Measurements from ENCODE around the gene ALDH16A1. TPM values are rescaled to one million over a fixed set of nuclear protein-coding genes. Genes with fewer than 3 reads are reported as not detected.

Gene ALDH16A1
- polyA plus RNA-seq, 1 donor (not counting 4 experiments of a cell fraction or from before 2014, with no cell fraction given) = 7.1 TPM

GRCh38 chr19:49481020-49481683, 28.1 kb downstream of the ALDH16A1 start:
- H4K20me1 ChIP-seq (ENCODE audit: control insufficient read depth, extremely low read depth, insufficient read depth, low read length) = no peaks in the 10 kb centered on the region
- no peaks in the 10 kb centered on the region for H3K79me2 ChIP-seq (ENCODE audit: control insufficient read depth, insufficient read depth, low read length)
- dilution Hi-C loops (cut with MboI; ENCODE audit: extremely low pct_ligation_motif_present, low sequenced_read_pairs) = no loop called here
- no peak for DNase-seq (ENCODE audit: low read depth, low spot score)
- no peak overlapping the region for H2AFZ ChIP-seq (ENCODE audit: control insufficient read depth, low read length)
- H3K9me3 ChIP-seq (ENCODE audit: control insufficient read depth, low read depth, low read length) = no peaks in the 10 kb centered on the region
- no peak overlapping the region for H3K9ac ChIP-seq (ENCODE audit: control insufficient read depth, extremely low read depth, insufficient read depth, low read length)
- FAIRE-seq = no peak
- H3K27me3 ChIP-seq (ENCODE audit: control insufficient read depth, extremely low read depth, insufficient read depth, low read length) = no peaks in the 10 kb centered on the region
- H3K36me3 ChIP-seq (ENCODE audit: control insufficient read depth in 2 of 2, extremely low read depth in 1 of 2, insufficient read depth in 2 of 2, low read length in 2 of 2) = no peaks in the 10 kb centered on the region
- no peaks in the 10 kb centered on the region for H3K9me1 ChIP-seq (ENCODE audit: control insufficient read depth, extremely low read depth, insufficient read depth, low read length)
- no peaks in the 10 kb centered on the region for H3K4me1 ChIP-seq (ENCODE audit: control insufficient read depth, extremely low read depth, insufficient read depth, low read length)
- H3K4me2 ChIP-seq (ENCODE audit: control insufficient read depth, extremely low read depth, insufficient read depth, low read depth, low read length) = no peak overlapping the region
- no peak overlapping the region for H3K4me3 ChIP-seq (ENCODE audit: control insufficient read depth in 2 of 3, extremely low read depth in 1 of 3, insufficient read depth in 2 of 3, low read depth in 1 of 3, low read length in 3 of 3)
- TF ChIP-seq CTCF (optimal IDR thresholded peaks at IDR 0.05 in 1 of 3, IDR thresholded peaks at IDR 0.05 in 1 of 3, conservative IDR thresholded peaks at IDR 0.05 in 1 of 3; ENCODE audit: extremely low read depth in 1 of 3, insufficient read depth in 2 of 3, low read length in 3 of 3) = peak in 1 of 3 experiments; percentile 8
- TF ChIP-seq EZH2 (IDR thresholded peaks at IDR 0.05; ENCODE audit: low read length) = no peak
- H3K27ac ChIP-seq (ENCODE audit: control insufficient read depth, insufficient read depth, low read length) = no peak overlapping the region

GRCh38 chr19:49486232-49486631, 33.2 kb downstream of the ALDH16A1 start:
- dilution Hi-C loops (cut with MboI; ENCODE audit: extremely low pct_ligation_motif_present, low sequenced_read_pairs) = no loop called here
- no peaks in the 10 kb centered on the region for H3K27me3 ChIP-seq (ENCODE audit: control insufficient read depth, extremely low read depth, insufficient read depth, low read length)
- peaks cover 37% of the 10 kb centered on the region for H3K79me2 ChIP-seq (ENCODE audit: control insufficient read depth, insufficient read depth, low read length)
- TF ChIP-seq CTCF (optimal IDR thresholded peaks at IDR 0.05 in 1 of 3, IDR thresholded peaks at IDR 0.05 in 1 of 3, conservative IDR thresholded peaks at IDR 0.05 in 1 of 3; ENCODE audit: extremely low read depth in 1 of 3, insufficient read depth in 2 of 3, low read length in 3 of 3) = no peak
- no peak for TF ChIP-seq EZH2 (IDR thresholded peaks at IDR 0.05; ENCODE audit: low read length)
- no peak for DNase-seq (ENCODE audit: low read depth, low spot score)
- peaks cover 17 to 32% of the 10 kb centered on the region in 2 experiments for H3K36me3 ChIP-seq (ENCODE audit: control insufficient read depth in 2 of 2, extremely low read depth in 1 of 2, insufficient read depth in 2 of 2, low read length in 2 of 2)
- H3K27ac ChIP-seq (ENCODE audit: control insufficient read depth, insufficient read depth, low read length) = no peak overlapping the region
- no peak for FAIRE-seq
- H2AFZ ChIP-seq (ENCODE audit: control insufficient read depth, low read length) = no peak overlapping the region
- peaks cover 9% of the 10 kb centered on the region for H3K4me1 ChIP-seq (ENCODE audit: control insufficient read depth, extremely low read depth, insufficient read depth, low read length)
- no peak overlapping the region for H3K4me2 ChIP-seq (ENCODE audit: control insufficient read depth, extremely low read depth, insufficient read depth, low read depth, low read length)
- peaks cover 18% of the 10 kb centered on the region for H4K20me1 ChIP-seq (ENCODE audit: control insufficient read depth, extremely low read depth, insufficient read depth, low read length)
- no peaks in the 10 kb centered on the region for H3K9me1 ChIP-seq (ENCODE audit: control insufficient read depth, extremely low read depth, insufficient read depth, low read length)
- H3K9me3 ChIP-seq (ENCODE audit: control insufficient read depth, low read depth, low read length) = no peaks in the 10 kb centered on the region
- H3K4me3 ChIP-seq (ENCODE audit: control insufficient read depth in 2 of 3, extremely low read depth in 1 of 3, insufficient read depth in 2 of 3, low read depth in 1 of 3, low read length in 3 of 3) = no peak overlapping the region
- no peak overlapping the region for H3K9ac ChIP-seq (ENCODE audit: control insufficient read depth, extremely low read depth, insufficient read depth, low read length)
